ENCODE results near the gene LDLRAD4.

LDLRAD4 gene

DNA sequence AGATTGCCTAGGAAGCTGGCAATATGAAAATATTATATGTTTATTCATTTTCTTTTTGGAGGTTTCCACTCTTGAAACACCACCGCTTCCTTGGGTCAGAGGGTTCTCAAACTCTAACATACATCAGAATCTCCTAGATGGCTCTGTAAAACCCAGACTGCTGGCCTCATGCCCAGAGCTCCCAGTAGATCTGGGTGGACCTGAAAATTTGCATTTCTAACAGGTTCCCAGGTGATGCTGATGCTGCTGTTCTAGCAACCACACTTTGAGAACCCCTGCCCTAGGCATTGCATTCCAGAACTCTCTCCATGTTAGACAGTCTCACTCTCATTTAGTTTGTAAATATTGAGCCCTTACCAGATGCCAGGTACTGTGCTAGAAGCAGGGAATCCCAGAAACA is 368.4 kb downstream of the LDLRAD4 start:
- DNase-seq (ENCODE audit: extremely low read depth, low read depth), result no peak

DNA sequence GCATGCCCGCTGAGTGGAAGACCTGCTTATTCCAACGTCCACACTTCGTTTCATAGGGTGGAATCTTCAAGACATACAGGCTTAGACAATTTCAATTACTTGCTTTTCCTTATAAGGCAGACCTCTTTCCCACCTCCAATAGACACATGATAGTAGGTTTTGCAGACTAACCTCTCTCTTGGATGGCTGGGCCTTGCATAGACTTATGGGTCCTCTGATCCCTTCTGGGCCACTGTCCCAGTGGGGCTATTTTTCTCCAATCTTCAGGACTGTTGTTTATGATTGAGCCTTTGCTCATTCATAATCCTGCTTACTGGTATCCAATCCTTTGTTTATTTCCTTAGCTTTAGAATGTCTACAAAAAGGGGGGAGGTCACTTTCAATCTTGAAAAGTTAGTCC is 368.9 kb downstream of the LDLRAD4 start:
- no peak for DNase-seq (ENCODE audit: extremely low read depth, low read depth)
- TF ChIP-seq, protein P1, sequence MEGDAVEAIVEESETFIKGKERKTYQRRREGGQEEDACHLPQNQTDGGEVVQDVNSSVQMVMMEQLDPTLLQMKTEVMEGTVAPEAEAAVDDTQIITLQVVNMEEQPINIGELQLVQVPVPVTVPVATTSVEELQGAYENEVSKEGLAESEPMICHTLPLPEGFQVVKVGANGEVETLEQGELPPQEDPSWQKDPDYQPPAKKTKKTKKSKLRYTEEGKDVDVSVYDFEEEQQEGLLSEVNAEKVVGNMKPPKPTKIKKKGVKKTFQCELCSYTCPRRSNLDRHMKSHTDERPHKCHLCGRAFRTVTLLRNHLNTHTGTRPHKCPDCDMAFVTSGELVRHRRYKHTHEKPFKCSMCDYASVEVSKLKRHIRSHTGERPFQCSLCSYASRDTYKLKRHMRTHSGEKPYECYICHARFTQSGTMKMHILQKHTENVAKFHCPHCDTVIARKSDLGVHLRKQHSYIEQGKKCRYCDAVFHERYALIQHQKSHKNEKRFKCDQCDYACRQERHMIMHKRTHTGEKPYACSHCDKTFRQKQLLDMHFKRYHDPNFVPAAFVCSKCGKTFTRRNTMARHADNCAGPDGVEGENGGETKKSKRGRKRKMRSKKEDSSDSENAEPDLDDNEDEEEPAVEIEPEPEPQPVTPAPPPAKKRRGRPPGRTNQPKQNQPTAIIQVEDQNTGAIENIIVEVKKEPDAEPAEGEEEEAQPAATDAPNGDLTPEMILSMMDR (IDR thresholded peaks at IDR 0.05; ENCODE audit: low read depth, low read length), result no peak

More for the DNA sequence above, 368.4 kb downstream of the LDLRAD4 start:
- TF ChIP-seq, protein P1 (IDR thresholded peaks at IDR 0.05; ENCODE audit: low read depth, low read length), result no peak

DNA sequence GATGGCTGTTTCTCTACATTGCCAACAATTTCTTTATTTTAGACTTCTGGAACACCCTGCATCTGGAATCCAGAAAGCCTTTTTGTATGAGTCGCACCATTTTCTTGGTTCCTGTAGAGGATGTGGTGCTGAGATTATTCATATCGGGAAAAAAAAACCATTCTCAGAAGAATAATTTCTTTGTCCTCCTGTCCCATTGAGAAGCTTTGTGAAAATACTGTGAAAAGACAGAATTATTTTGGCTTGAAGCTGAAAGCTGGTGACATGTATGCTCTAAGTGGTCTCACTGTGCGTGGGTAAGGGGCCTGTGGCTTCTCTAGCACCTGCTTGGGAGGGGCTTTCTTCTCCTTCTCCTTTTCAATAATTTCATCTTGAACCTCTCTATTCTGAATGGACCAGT is 369.4 kb downstream of the LDLRAD4 start:
- DNase-seq (ENCODE audit: extremely low read depth, low read depth), result no peak
- TF ChIP-seq, protein P1 (IDR thresholded peaks at IDR 0.05; ENCODE audit: low read depth, low read length), result no peak

DNA sequence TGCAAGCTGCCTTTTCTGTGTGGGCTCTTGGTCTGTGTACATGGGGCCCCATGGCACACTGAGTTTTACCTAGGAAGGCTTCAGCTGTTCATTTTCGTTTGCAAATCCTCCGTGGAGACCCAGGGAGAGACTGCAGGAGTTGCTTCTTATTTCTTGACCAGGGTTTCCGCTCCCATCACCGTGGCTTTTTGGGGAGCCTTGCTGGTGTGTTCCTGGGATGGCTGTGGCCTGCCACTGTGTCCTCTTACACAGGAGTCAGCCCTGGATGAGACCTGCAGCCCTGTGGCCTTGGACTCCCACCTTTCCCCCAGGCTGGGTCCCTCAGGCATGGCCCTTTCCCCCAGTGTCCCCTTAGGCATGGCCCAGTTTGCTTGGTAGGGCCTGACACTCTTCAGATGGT is 370.8 kb downstream of the LDLRAD4 start:
- TF ChIP-seq, protein P1 (IDR thresholded peaks at IDR 0.05; ENCODE audit: low read depth, low read length), result no peak
- DNase-seq (ENCODE audit: extremely low read depth, low read depth), result no peak

DNA sequence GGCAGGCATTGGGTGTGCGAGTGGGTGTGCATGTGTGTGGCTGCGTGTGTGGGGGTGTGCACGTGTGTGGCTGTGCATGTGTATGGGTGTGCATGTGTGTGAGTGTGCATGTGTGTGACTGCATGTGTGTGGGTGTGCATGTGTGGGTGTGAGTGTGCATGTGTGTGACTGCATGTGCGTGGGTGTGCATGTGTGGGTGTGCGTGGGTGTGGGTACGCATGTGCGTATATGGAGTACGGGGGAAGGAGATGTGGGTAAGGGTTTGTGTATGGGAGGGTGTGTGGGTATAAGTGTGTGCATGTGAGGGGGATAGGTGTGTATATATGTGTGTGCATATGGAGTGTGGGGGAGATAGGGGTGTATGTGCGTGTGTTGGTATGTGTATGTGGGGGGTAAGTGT is 371.4 kb downstream of the LDLRAD4 start:
- TF ChIP-seq, protein P1 (IDR thresholded peaks at IDR 0.05; ENCODE audit: low read depth, low read length), result no peak
- DNase-seq (ENCODE audit: extremely low read depth, low read depth), result no peak

DNA sequence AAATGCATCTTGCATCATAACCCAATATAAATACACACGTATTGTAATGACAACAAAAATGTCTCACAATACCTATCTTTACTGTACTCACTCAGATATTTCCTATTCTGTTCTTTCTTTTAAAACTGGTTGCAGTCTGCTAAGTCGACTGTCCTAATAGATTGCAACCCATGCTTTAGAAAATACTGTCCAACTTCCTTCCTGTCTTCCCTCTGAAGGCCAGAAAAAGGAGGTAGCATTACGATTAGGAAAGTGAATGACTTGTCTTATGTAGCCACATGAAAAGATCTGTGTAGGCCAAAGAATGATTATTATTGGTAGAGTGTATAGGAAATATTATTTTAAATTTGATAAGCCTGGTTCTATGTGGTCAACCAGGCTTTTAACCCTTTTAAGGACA is 373.7 kb downstream of the LDLRAD4 start:
- TF ChIP-seq, protein P1 (IDR thresholded peaks at IDR 0.05; ENCODE audit: low read depth, low read length), result no peak
- no peak for DNase-seq (ENCODE audit: extremely low read depth, low read depth)

DNA sequence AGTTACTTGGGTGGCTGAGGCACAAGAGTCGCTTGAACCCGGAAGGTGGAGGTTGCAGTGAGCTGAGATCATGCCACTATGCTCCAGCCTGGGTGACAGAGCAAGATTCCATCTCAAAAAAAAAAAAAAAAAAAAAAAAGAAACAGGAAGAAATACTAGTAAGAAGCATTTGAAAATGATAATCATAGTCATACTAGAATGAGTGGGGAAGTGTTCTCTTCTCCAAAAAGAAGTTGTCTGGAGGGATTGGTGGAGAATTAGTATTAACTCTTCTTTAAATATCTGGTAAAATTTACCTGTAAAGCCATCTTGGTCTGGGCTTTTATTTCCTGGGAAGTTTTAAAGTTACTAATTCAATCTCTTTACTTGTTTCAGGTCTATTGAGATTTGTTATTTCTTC is 376.0 kb downstream of the LDLRAD4 start:
- no peak for DNase-seq (ENCODE audit: extremely low read depth, low read depth)
- TF ChIP-seq, protein P1 (IDR thresholded peaks at IDR 0.05; ENCODE audit: low read depth, low read length), result no peak
